Parathyroid adenoma (tissue), 2 donors: ENCODE data around the gene HOXD13.
A peak's percentile ranks its signal among the peaks of the same experiment; 100 is the strongest.

Experiments used
- H2AFZ ChIP-seq: fragments of 300-600 bp; sonication (generic); one replicate; pipeline ENCODE4 v1.7.0; 2017; ENCODE audit warnings: antibody characterized with exemption, mild to moderate bottlenecking
- H3K27ac ChIP-seq: fragments of 300-600 bp; sonication (generic); one replicate; pipeline ENCODE4 v1.7.0; 2017
- H3K27me3 ChIP-seq: fragments of 300-600 bp; sonication (generic); one replicate; pipeline ENCODE4 v1.7.0; 2017; ENCODE audit warnings: low read length; ENCODE audit not compliant: control insufficient read depth, insufficient read depth
- H3K36me3 ChIP-seq: fragments of 300-600 bp; sonication (generic); one replicate; pipeline ENCODE4 v1.7.0; 2017; ENCODE audit warnings: low read length; ENCODE audit not compliant: control insufficient read depth, insufficient read depth
- H3K4me1 ChIP-seq: fragments of 300-600 bp; sonication (generic); one replicate; pipeline ENCODE4 v1.7.0; 2017; ENCODE audit warnings: control low read depth
- H3K4me2 ChIP-seq: fragments of 300-600 bp; sonication (generic); one replicate; pipeline ENCODE4 v1.7.0; 2017; ENCODE audit warnings: low read length
- H3K4me3 ChIP-seq: fragments of 300-600 bp; sonication (generic); one replicate; pipeline ENCODE4 v1.7.0; 2017; ENCODE audit warnings: low read depth, low read length
- H3K79me2 ChIP-seq: fragments of 300-600 bp; sonication (generic); one replicate; pipeline ENCODE4 v1.7.0; 2017; ENCODE audit warnings: control low read depth
- H3K9ac ChIP-seq: fragments of 300-600 bp; sonication (generic); one replicate; pipeline ENCODE4 v1.7.0; 2017; ENCODE audit warnings: mild to moderate bottlenecking
- H3K9me3 ChIP-seq: fragments of 300-600 bp; sonication (generic); one replicate; pipeline ENCODE4 v1.7.0; 2017; ENCODE audit warnings: low read length; ENCODE audit not compliant: control insufficient read depth
- TF ChIP-seq, protein P1 (sequence below): fragments of 300-600 bp; sonication (generic); IDR thresholded peaks from one replicate; pipeline ENCODE4 v1.7.0; 2017; ENCODE audit warnings: antibody characterized with exemption, mild to moderate bottlenecking
- donor health status: primary hyperparathyroidism.

Gene HOXD13

DNA sequence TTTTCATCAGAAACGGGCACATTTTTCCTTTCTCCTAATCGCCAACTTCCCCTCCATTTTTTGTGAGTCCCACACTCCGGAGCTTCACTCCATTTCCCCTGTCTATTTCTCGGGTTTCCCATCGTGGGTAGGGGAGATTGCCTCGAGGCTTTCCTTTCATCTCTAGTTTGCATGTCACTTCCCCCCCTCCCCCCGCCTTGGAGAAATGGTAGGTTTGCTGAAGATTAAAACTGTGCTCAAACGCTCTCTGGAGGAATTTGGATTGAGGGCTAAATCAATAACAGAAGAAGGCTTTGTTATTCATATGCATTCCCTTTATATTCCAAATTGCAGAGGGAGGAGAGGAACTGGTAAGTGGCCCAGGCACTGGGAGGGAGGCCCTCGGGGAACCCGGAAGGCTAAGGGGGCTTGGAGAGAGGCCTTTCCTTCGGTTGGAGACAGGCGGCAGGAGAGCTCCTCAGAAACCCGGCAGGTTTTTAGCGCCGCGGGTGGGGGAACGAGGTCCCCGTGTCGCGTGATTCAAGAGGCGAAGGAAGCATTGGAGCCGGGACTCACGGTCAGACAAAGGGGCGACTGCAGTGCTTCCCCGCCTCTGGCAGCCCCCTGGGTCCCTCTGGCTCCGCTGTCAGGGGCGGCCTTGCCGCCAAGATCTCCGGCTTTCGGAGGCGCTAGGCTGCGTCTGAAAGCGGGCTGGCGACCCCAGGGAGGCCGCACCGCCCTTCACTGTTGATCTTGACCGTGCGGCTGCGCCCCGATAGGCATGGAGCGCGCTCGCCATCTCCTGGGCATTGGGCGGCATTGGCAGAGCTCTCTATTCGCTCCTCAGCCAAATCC is 4.7 kb downstream of the HOXD13 start:
- no peak overlapping the region for H3K9ac ChIP-seq
- TF ChIP-seq, protein P1, sequence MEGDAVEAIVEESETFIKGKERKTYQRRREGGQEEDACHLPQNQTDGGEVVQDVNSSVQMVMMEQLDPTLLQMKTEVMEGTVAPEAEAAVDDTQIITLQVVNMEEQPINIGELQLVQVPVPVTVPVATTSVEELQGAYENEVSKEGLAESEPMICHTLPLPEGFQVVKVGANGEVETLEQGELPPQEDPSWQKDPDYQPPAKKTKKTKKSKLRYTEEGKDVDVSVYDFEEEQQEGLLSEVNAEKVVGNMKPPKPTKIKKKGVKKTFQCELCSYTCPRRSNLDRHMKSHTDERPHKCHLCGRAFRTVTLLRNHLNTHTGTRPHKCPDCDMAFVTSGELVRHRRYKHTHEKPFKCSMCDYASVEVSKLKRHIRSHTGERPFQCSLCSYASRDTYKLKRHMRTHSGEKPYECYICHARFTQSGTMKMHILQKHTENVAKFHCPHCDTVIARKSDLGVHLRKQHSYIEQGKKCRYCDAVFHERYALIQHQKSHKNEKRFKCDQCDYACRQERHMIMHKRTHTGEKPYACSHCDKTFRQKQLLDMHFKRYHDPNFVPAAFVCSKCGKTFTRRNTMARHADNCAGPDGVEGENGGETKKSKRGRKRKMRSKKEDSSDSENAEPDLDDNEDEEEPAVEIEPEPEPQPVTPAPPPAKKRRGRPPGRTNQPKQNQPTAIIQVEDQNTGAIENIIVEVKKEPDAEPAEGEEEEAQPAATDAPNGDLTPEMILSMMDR = peak; percentile 81
- H3K9me3 ChIP-seq = no peaks in the 10 kb centered on the region
- no peak overlapping the region for H3K4me3 ChIP-seq
- H3K27me3 ChIP-seq = peaks cover 28% of the 10 kb centered on the region
- no peaks in the 10 kb centered on the region for H3K79me2 ChIP-seq
- peak overlapping the region; percentile 27 for H3K4me2 ChIP-seq
- H2AFZ ChIP-seq = peak overlapping the region; percentile 40
- H3K4me1 ChIP-seq = no peaks in the 10 kb centered on the region
- no peak overlapping the region for H3K27ac ChIP-seq
- H3K36me3 ChIP-seq = no peaks in the 10 kb centered on the region

DNA sequence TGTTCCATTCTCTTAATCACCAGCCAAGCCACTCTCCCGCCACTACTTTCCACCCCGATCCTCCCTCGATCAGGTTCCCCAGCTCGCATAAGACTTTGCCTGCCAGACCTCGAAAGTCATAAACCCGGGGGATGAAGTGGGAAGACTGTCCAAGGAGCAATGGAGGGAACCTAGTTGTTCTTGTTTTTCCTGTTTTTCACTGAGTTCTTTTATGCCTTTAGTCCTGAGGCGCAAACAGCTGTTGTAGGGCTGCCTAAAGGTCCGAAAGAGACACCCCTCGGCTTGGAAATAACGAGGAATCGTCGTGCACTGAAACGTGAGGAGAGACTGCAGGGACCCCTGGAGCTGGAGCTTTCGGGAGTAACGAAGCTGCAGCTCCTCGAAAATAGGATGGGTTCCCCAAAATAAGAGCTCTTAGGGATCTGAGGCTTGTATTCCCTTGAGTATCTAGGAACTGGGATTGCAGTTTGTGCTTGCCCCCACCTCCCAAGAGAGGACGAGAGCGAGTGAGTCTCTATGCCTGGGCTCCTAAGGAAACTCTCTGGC is 5.4 kb downstream of the HOXD13 start:
- Histone ChIP-seq H3K4me2 (peak overlapping the region; percentile 27), H3K27ac (no peak overlapping the region), H3K4me3 (no peak overlapping the region), H2AFZ (no peak overlapping the region), H3K79me2 (no peaks in the 10 kb centered on the region), H3K36me3 (no peaks in the 10 kb centered on the region), H3K9me3 (no peaks in the 10 kb centered on the region), H3K4me1 (no peaks in the 10 kb centered on the region), H3K9ac (no peak overlapping the region), H3K27me3 (peaks cover 30% of the 10 kb centered on the region)
- TF ChIP-seq, protein P1 = no peak

DNA sequence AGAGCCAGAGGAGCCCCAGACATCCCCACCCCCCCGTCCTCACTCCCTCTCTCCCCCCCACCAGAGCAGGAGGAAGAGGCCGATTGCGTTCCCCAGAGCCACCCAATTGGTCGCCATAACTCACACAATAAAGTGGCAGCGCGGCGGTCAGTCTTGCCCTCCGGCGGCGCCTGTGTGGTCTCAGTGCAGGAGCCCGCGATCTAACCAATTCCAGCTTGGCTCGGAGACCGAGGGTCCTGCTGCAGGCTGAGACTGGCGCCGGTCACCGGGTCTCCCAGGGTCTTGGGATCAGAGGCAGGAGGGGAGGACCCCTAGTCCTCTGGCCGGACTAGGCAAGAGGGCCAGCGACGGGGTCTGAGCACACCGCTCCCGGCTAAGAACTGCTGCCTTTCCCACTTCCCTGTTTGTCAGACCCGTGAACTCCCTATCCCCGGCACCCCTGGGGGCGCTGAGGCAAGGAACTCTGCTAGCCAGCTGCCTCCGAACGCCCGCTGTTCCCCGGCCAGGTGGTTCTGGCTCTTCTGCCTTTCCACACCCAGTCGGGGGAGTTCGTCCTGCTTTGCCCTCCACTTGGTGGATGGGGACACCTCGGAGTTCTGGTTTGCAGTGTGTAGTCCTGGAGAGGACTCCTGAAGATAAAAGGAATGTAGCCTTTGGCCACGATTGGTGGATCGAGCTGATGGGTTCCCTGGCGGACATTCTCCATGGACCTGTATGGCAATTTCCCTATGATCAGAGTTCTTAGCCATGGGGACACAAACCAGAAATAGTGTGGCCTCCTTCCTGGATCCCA is 6.0 kb downstream of the HOXD13 start:
- H3K4me3 ChIP-seq = no peak overlapping the region
- H3K27me3 ChIP-seq = peaks cover 31% of the 10 kb centered on the region
- no peaks in the 10 kb centered on the region for H3K4me1 ChIP-seq
- H3K4me2 ChIP-seq = no peak overlapping the region
- no peak overlapping the region for H3K9ac ChIP-seq
- TF ChIP-seq, protein P1 = no peak
- H3K36me3 ChIP-seq = no peaks in the 10 kb centered on the region
- H2AFZ ChIP-seq = no peak overlapping the region
- H3K9me3 ChIP-seq = no peaks in the 10 kb centered on the region
- no peaks in the 10 kb centered on the region for H3K79me2 ChIP-seq
- no peak overlapping the region for H3K27ac ChIP-seq

DNA sequence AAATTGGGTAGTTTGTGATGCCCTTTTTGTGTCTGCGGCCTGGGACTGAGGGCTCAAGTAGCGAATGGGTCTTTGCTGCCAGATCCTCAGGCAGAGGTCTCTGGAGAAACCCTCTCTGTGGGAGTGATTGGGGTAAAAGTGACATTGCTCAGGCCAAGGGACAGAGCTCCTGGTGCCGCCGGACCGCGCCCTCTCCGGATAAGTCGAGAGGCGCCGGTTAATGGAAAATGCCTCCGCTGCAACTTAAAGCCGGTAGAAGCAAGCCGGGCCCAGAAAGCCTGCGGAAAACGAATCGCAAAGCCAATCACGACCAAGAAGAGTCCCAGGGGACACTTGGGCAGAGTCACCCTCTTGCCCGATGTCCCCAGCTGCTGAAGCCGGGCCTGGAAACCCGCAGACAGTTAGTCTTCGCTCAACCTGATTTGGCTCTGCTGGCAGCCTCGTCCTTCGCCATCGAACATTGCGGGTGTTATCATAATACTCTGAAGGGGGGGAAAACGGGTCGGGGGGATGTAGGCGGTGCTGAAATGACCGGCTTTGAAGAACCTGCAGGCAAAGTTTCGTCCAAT is 6.7 kb downstream of the HOXD13 start:
- no peak overlapping the region for H3K4me3 ChIP-seq
- no peak overlapping the region for H2AFZ ChIP-seq
- H3K4me2 ChIP-seq = no peak overlapping the region
- H3K36me3 ChIP-seq = no peaks in the 10 kb centered on the region
- TF ChIP-seq, protein P1 = no peak
- H3K9ac ChIP-seq = no peak overlapping the region
- no peaks in the 10 kb centered on the region for H3K9me3 ChIP-seq
- H3K27me3 ChIP-seq = peaks cover 31% of the 10 kb centered on the region
- no peaks in the 10 kb centered on the region for H3K79me2 ChIP-seq
- H3K4me1 ChIP-seq = no peaks in the 10 kb centered on the region
- no peak overlapping the region for H3K27ac ChIP-seq
